IMR-90 (cell line): ENCODE measurements around the gene GABRR3. TPM values are rescaled to one million over a fixed set of nuclear protein-coding genes. Genes with fewer than 3 reads are reported as not detected.

Experiments used
- ATAC-seq: fragments of 200-7000 bp; cut with Tn5 transposase; 2 replicates; pipeline ENCODE4 v1.9.1; 2020; ENCODE audit warnings: low read depth, mild to moderate bottlenecking, moderate library complexity
- BruUV-seq: library from RNA; stranded (reverse); fragments of 400-500 nt; replicated peaks from 2 replicates; lab custom pipeline; 2021; lab: Mats Ljungman, UMichigan
- CTCF ChIA-PET: fragments of 300-600 bp; formaldehyde crosslinking; extraction: SDS; loops from one replicate; lab custom pipeline; 2021; ENCODE audit warnings: antibody characterized with exemption; lab: Yijun Ruan, JAX
- POLR2A ChIA-PET: fragments of 300-600 bp; sonication (Branson Sonifier 250); formaldehyde crosslinking; loops from one replicate; lab custom pipeline; 2022; ENCODE audit warnings: antibody characterized with exemption; ENCODE audit not compliant: unreplicated experiment; lab: Charles Lee
- DNase-seq: peaks from one replicate; pipeline ENCODE4 v3.0.0; 2013
- H2AFZ ChIP-seq: replicated peaks from 2 replicates; pipeline ENCODE3; 2013; ENCODE audit warnings: low read length, mild to moderate bottlenecking; ENCODE audit not compliant: poor library complexity
- H2AK5ac ChIP-seq: 2 replicates; pipeline ENCODE4 v1.6.1; 2013; ENCODE audit warnings: low read depth, low read length, inconsistent platforms
- H2AK9ac ChIP-seq: replicated peaks from 2 replicates; pipeline ENCODE3; 2013; ENCODE audit warnings: mild to moderate bottlenecking, low read depth, low read length, moderate library complexity; ENCODE audit not compliant: poor library complexity
- H2BK120ac ChIP-seq: 2 replicates; pipeline ENCODE4 v1.6.1; 2013; ENCODE audit warnings: low read depth, low read length, inconsistent platforms
- H2BK15ac ChIP-seq: 3 replicates; pipeline ENCODE4 v1.6.1; 2013; ENCODE audit warnings: low read depth, low read length, inconsistent platforms
- H2BK20ac ChIP-seq: 2 replicates; pipeline ENCODE4 v1.6.1; 2013; ENCODE audit warnings: low read depth, mild to moderate bottlenecking, inconsistent platforms, low read length, moderate library complexity
- H2BK5ac ChIP-seq: 2 replicates; pipeline ENCODE4 v1.6.1; 2013; ENCODE audit warnings: mild to moderate bottlenecking, low read depth, low read length, inconsistent platforms; ENCODE audit not compliant: poor library complexity, severe bottlenecking
- H3K14ac ChIP-seq: replicated peaks from 2 replicates; pipeline ENCODE4 v1.6.1; 2013; ENCODE audit warnings: low read depth, low read length, inconsistent platforms
- H3K18ac ChIP-seq: 2 replicates; pipeline ENCODE4 v1.6.1; 2013; ENCODE audit warnings: low read depth, low read length, control low read depth
- H3K23ac ChIP-seq: 2 replicates; pipeline ENCODE4 v1.6.1; 2013; ENCODE audit warnings: low read depth, low read length, inconsistent platforms
- H3K27ac ChIP-seq: 2 replicates; pipeline ENCODE4 v1.5.1; 2013; ENCODE audit warnings: mild to moderate bottlenecking, control low read depth, low read length; ENCODE audit not compliant: insufficient read depth
- H3K27me3 ChIP-seq: 2 replicates; pipeline ENCODE4 v1.6.1; 2013; ENCODE audit warnings: low read length; ENCODE audit not compliant: control insufficient read depth, insufficient read depth
- H3K36me3 ChIP-seq: 2 replicates; pipeline ENCODE4 v1.6.1; 2013; ENCODE audit warnings: low read length, mixed read lengths; ENCODE audit not compliant: control insufficient read depth, insufficient read depth
- H3K4ac ChIP-seq: 2 replicates; pipeline ENCODE4 v1.6.1; 2013; ENCODE audit warnings: low read depth, low read length, inconsistent platforms
- H3K4me1 ChIP-seq: 2 replicates; pipeline ENCODE4 v1.6.1; 2013; ENCODE audit warnings: low read length, mixed read lengths; ENCODE audit not compliant: control insufficient read depth, insufficient read depth
- H3K4me2 ChIP-seq: 2 replicates; pipeline ENCODE4 v1.6.1; 2013; ENCODE audit warnings: low read depth, mild to moderate bottlenecking, control low read depth, low read length, moderate library complexity
- H3K4me3 ChIP-seq: 2 replicates; pipeline ENCODE4 v1.5.1; 2013; ENCODE audit warnings: low read depth, mild to moderate bottlenecking, control low read depth, low read length, moderate library complexity; ENCODE audit not compliant: insufficient read depth
- H3K56ac ChIP-seq: 2 replicates; pipeline ENCODE4 v1.6.1; 2013; ENCODE audit warnings: low read length, inconsistent platforms; ENCODE audit not compliant: insufficient read depth; ENCODE audit errors: extremely low read depth
- H3K79me1 ChIP-seq, 2 experiments: 2 replicates each; pipeline ENCODE4 v1.6.1; 2013; ENCODE audit warnings: low read length in 2 of 2, inconsistent platforms in 1 of 2, low read depth in 1 of 2
- H3K9ac ChIP-seq: 2 replicates; pipeline ENCODE4 v1.6.1; 2013; ENCODE audit warnings: low read depth, low read length, control low read depth
- H3K9me1 ChIP-seq: 2 replicates; pipeline ENCODE4 v1.6.1; 2013; ENCODE audit warnings: low read length, inconsistent platforms; ENCODE audit not compliant: insufficient read depth
- H3K9me3 ChIP-seq: 2 replicates; pipeline ENCODE4 v1.6.1; 2013; ENCODE audit warnings: low read length; ENCODE audit not compliant: control insufficient read depth, insufficient read depth
- H4K20me1 ChIP-seq: 2 replicates; pipeline ENCODE4 v1.6.1; 2013; ENCODE audit warnings: low read length, inconsistent platforms; ENCODE audit not compliant: insufficient read depth
- H4K5ac ChIP-seq: 2 replicates; pipeline ENCODE4 v1.6.1; 2013; ENCODE audit warnings: mild to moderate bottlenecking, low read depth, low read length, control low read depth
- H4K8ac ChIP-seq, 2 experiments: 2 replicates each; pipeline ENCODE4 v1.6.1; 2013; ENCODE audit warnings: low read depth in 2 of 2, low read length in 2 of 2, control low read depth in 1 of 2, inconsistent platforms in 1 of 2
- H4K91ac ChIP-seq: 2 replicates; pipeline ENCODE4 v1.6.1; 2013; ENCODE audit warnings: low read depth, low read length, inconsistent platforms; ENCODE audit not compliant: insufficient read depth
- CEBPB ChIP-seq: IDR thresholded peaks from 2 replicates; pipeline ENCODE4 v1.6.1; 2012; ENCODE audit warnings: low read depth, low read length, improper control_type of control experiment
- CHD1 ChIP-seq: IDR thresholded peaks from 2 replicates; pipeline ENCODE4 v1.6.1; 2012; ENCODE audit warnings: low read depth, low read length, improper control_type of control experiment
- MAFK ChIP-seq: IDR thresholded peaks from 2 replicates; pipeline ENCODE4 v1.6.1; 2012; ENCODE audit warnings: low read depth, low read length, improper control_type of control experiment
- MAZ ChIP-seq: IDR thresholded peaks from 2 replicates; pipeline ENCODE4 v1.6.1; 2012; ENCODE audit warnings: low read depth, mild to moderate bottlenecking, low read length, improper control_type of control experiment, moderate library complexity, borderline replicate concordance
- MXI1 ChIP-seq: IDR thresholded peaks from 2 replicates; pipeline ENCODE4 v1.6.1; 2012; ENCODE audit warnings: low read depth, mild to moderate bottlenecking, low read length, moderate library complexity, borderline replicate concordance
- POLR2A ChIP-seq: IDR thresholded peaks from 2 replicates; pipeline ENCODE4 v1.6.1; 2012; ENCODE audit warnings: mild to moderate bottlenecking, low read depth, low read length
- RAD21 ChIP-seq: IDR thresholded peaks from 2 replicates; pipeline ENCODE4 v1.6.1; 2012; ENCODE audit warnings: low read length, improper control_type of control experiment
- RCOR1 ChIP-seq: IDR thresholded peaks from 2 replicates; pipeline ENCODE4 v1.6.1; 2012; ENCODE audit warnings: mild to moderate bottlenecking, low read length, improper control_type of control experiment; ENCODE audit not compliant: insufficient replicate concordance
- SMC3 ChIP-seq: fragments of 150-350 bp; IDR thresholded peaks from 2 replicates; pipeline ENCODE4 v1.6.1; 2016; ENCODE audit warnings: low read depth, mild to moderate bottlenecking, antibody characterized with exemption, low read length, moderate library complexity
- WGBS, 2 experiments: methylation state at CpG; one replicate each; pipeline versions ENCODE4 v1.1.5 to v1.1.7; 2013; ENCODE audit warnings: missing lambda C conversion rate in 2 of 2; ENCODE audit not compliant: insufficient read length in 1 of 2; ENCODE audit errors: extremely low coverage in 2 of 2; 5-methylcytosine and 5-hydroxymethylcytosine counted together
- dilution Hi-C: fragments of 300-500 bp; cut with HindIII; formaldehyde crosslinking; loops from one replicate; pipeline ENCODE4 v1.14.3; 2018; ENCODE audit warnings: low sequenced_read_pairs; ENCODE audit not compliant: unreplicated experiment
- in situ Hi-C: fragments of 300-500 bp; cut with MboI; formaldehyde crosslinking; loops from 3 replicates; pipeline ENCODE4 v1.14.3; 2019; ENCODE audit warnings: low sequenced_read_pairs, inconsistent platforms, mixed read lengths
- intact Hi-C: fragments of 100-400 bp; cut with micrococcal nuclease; formaldehyde crosslinking; loops from 2 replicates; pipeline ENCODE4 v1.10.0; 2022
- polyA plus RNA-seq, 3 experiments: library from polyadenylated mRNA; depleted of rRNA; stranded (reverse); fragments of >200 nt; gene quantifications; 2 replicates each; pipeline ENCODE4 v1.2.3, GENCODE V29; 2012; ENCODE audit warnings: low replicate concordance in 1 of 3
- total RNA-seq: library from RNA; depleted of rRNA; stranded (reverse); fragments of >200 nt; gene quantifications from 2 replicates; pipeline ENCODE4 v1.2.3, GENCODE V29; 2012
- TF ChIP-seq, protein P1 (sequence below): fragments of 150-350 bp; IDR thresholded peaks from 2 replicates; pipeline ENCODE4 v1.6.1; 2016; ENCODE audit warnings: low read depth, mild to moderate bottlenecking, low read length, moderate library complexity, borderline replicate concordance
- TF ChIP-seq, protein P2 (sequence below): fragments of 150-350 bp; IDR thresholded peaks from 2 replicates; pipeline ENCODE4 v1.6.1; 2017; ENCODE audit warnings: mild to moderate bottlenecking, antibody characterized with exemption, low read length, low read depth
- TF ChIP-seq, protein P3 (sequence below): conservative IDR thresholded peaks from 2 replicates; pipeline ENCODE4 v1.5.1; 2012; ENCODE audit warnings: mild to moderate bottlenecking, low read depth, low read length, improper control_type of control experiment

The GABRR3 gene
- total and polyA plus RNA-seq, 2 of the 4 experiments (the other 2 are of a cell fraction) = not detected

DNA sequence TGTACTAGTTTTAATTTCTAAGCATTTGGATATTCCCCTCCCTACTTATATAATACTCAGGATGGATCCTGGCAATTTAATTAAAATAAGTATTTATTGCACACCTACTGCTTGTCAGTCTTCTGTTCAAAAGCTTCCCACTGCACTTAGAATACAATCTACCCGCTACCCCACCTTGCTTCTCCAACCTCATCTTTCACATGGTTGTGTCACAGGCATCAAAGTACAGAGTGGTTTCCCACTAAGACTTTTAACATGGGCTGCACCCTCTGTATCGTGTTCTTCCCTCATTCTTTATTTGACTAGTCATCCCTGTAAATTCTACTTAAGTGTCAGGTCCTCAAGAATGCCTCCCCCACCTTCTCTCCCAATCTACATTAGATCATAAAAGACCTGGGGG lies 97.9 kb downstream of the GABRR3 start:
- Histone ChIP-seq H3K56ac (no peak overlapping the region), H3K23ac (no peak overlapping the region), H4K8ac (no peak overlapping the region), H3K79me1 (no peaks in the 10 kb centered on the region), H2AK9ac (no peak overlapping the region), H2BK20ac (no peak overlapping the region), H3K18ac (no peak overlapping the region), H2BK15ac (no peak overlapping the region), H2AK5ac (no peak overlapping the region), H4K20me1 (no peaks in the 10 kb centered on the region), H3K4me3 (no peak overlapping the region), H2BK120ac (no peak overlapping the region), H4K91ac (no peak overlapping the region), H3K4ac (no peak overlapping the region), H3K36me3 (peaks cover 18% of the 10 kb centered on the region), H3K4me2 (no peak overlapping the region), H3K14ac (no peak overlapping the region), H3K9ac (no peak overlapping the region), H2AFZ (no peak overlapping the region), H3K9me1 (peaks cover 3% of the 10 kb centered on the region), H3K9me3 (no peaks in the 10 kb centered on the region), H3K4me1 (no peaks in the 10 kb centered on the region), H4K5ac (no peak overlapping the region), H3K27ac (no peak overlapping the region), H3K27me3 (no peaks in the 10 kb centered on the region), H2BK5ac (no peak overlapping the region)
- TF ChIP-seq MAFK = no peak
- TF ChIP-seq CHD1 = no peak
- TF ChIP-seq CEBPB = no peak
- no peak for TF ChIP-seq MAZ
- no peak for TF ChIP-seq RCOR1
- no peak for TF ChIP-seq MXI1
- no peak for TF ChIP-seq SMC3
- no peak for TF ChIP-seq RAD21
- TF ChIP-seq POLR2A = no peak
- TF ChIP-seq, protein P1, sequence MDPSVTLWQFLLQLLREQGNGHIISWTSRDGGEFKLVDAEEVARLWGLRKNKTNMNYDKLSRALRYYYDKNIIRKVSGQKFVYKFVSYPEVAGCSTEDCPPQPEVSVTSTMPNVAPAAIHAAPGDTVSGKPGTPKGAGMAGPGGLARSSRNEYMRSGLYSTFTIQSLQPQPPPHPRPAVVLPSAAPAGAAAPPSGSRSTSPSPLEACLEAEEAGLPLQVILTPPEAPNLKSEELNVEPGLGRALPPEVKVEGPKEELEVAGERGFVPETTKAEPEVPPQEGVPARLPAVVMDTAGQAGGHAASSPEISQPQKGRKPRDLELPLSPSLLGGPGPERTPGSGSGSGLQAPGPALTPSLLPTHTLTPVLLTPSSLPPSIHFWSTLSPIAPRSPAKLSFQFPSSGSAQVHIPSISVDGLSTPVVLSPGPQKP = no peak
- TF ChIP-seq, protein P2, sequence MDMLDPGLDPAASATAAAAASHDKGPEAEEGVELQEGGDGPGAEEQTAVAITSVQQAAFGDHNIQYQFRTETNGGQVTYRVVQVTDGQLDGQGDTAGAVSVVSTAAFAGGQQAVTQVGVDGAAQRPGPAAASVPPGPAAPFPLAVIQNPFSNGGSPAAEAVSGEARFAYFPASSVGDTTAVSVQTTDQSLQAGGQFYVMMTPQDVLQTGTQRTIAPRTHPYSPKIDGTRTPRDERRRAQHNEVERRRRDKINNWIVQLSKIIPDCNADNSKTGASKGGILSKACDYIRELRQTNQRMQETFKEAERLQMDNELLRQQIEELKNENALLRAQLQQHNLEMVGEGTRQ = no peak
- TF ChIP-seq, protein P3, sequence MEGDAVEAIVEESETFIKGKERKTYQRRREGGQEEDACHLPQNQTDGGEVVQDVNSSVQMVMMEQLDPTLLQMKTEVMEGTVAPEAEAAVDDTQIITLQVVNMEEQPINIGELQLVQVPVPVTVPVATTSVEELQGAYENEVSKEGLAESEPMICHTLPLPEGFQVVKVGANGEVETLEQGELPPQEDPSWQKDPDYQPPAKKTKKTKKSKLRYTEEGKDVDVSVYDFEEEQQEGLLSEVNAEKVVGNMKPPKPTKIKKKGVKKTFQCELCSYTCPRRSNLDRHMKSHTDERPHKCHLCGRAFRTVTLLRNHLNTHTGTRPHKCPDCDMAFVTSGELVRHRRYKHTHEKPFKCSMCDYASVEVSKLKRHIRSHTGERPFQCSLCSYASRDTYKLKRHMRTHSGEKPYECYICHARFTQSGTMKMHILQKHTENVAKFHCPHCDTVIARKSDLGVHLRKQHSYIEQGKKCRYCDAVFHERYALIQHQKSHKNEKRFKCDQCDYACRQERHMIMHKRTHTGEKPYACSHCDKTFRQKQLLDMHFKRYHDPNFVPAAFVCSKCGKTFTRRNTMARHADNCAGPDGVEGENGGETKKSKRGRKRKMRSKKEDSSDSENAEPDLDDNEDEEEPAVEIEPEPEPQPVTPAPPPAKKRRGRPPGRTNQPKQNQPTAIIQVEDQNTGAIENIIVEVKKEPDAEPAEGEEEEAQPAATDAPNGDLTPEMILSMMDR = no peak
- intact Hi-C loops (no loop called here), dilution Hi-C loops (no loop called here), in situ Hi-C loops (no loop called here)
- 67% methylated on average over 2 of the region's 2 CpGs; no CpG with 5 or more reads in 1 of the 2 experiments for WGBS, 2 experiments
- ChIA-PET CTCF (no interaction called here), POLR2A (no interaction called here)
- no TSS peak for BruUV-seq
- no peak for ATAC-seq
- no peak for DNase-seq
